GM12878 (cell line): ENCODE data around the gene LRTM2. TPM values are rescaled to one million over a fixed set of nuclear protein-coding genes. Genes with fewer than 3 reads are reported as not detected.

Experiments used
- ATAC-seq: fragments of 200-7000 bp; cut with Tn5 transposase; 3 replicates; pipeline ENCODE4 v1.9.1; 2020; ENCODE audit warnings: mild to moderate bottlenecking, moderate library complexity
- BruUV-seq: library from RNA; stranded (reverse); fragments of 400-500 nt; replicated peaks from 2 replicates; lab custom pipeline; 2021; lab: Mats Ljungman, UMichigan
- CTCF ChIA-PET: fragments of 300-600 bp; sonication (Branson Sonifier 250); formaldehyde crosslinking; extraction: SDS; loops from one replicate; lab custom pipeline; 2021; ENCODE audit warnings: inconsistent platforms; lab: Yijun Ruan, JAX
- POLR2A ChIA-PET: fragments of 350-600 bp; formaldehyde crosslinking; extraction: SDS; loops from one replicate; lab custom pipeline; 2021; ENCODE audit warnings: inconsistent platforms; lab: Charles Lee
- RAD21 ChIA-PET: fragments of 300-600 bp; sonication (Branson Sonifier 250); formaldehyde crosslinking; loops from one replicate; lab custom pipeline; 2023; ENCODE audit warnings: antibody characterized with exemption; ENCODE audit not compliant: unreplicated experiment; lab: Charles Lee
- SMC1A ChIA-PET: fragments of 300-600 bp; sonication (Branson Sonifier 250); formaldehyde crosslinking; loops from one replicate; lab custom pipeline; 2023; ENCODE audit not compliant: unreplicated experiment, uncharacterized antibody; lab: Charles Lee
- DNase-seq: peaks from one replicate; pipeline ENCODE4 v3.0.0-alpha.2; 2011; ENCODE audit warnings: low read depth, low spot score
- FAIRE-seq: peaks from 3 replicates; lab custom pipeline; 2011; peaks lifted over from hg19 to GRCh38; lab: Jason Lieb, UNC
- H2AFZ ChIP-seq: 2 replicates; pipeline ENCODE4 v1.6.0; 2011; ENCODE audit warnings: low read depth, low read length, control low read depth; ENCODE audit not compliant: control insufficient read depth
- H3K27ac ChIP-seq: 2 replicates; pipeline ENCODE4 v1.5.1; 2011; ENCODE audit warnings: control low read depth; ENCODE audit not compliant: control insufficient read depth, insufficient read depth
- H3K27me3 ChIP-seq, 2 experiments: replicated peaks in 1 of 2; 2 replicates each; pipeline versions ENCODE4 v1.6.0 to v1.6.1; 2011; ENCODE audit warnings: low read length in 1 of 2; ENCODE audit not compliant: control insufficient read depth in 2 of 2, insufficient read depth in 2 of 2
- H3K36me3 ChIP-seq, 2 experiments: 2 replicates each; pipeline ENCODE4 v1.5.1; 2011; ENCODE audit warnings: low read length in 1 of 2; ENCODE audit not compliant: control insufficient read depth in 2 of 2, insufficient read depth in 2 of 2
- H3K4me1 ChIP-seq: 2 replicates; pipeline ENCODE4 v1.6.1; 2011; ENCODE audit warnings: mild to moderate bottlenecking, low read length, moderate library complexity, mixed read lengths; ENCODE audit not compliant: control insufficient read depth, insufficient read depth
- H3K4me2 ChIP-seq: 2 replicates; pipeline ENCODE4 v1.6.0; 2011; ENCODE audit warnings: control low read depth; ENCODE audit not compliant: control insufficient read depth, insufficient read depth
- H3K4me3 ChIP-seq: fragments of 200-600 bp; sonication (generic); 2 replicates; pipeline ENCODE4 v1.5.1; 2016
- H3K79me2 ChIP-seq: 2 replicates; pipeline ENCODE4 v1.6.0; 2011; ENCODE audit warnings: low read length; ENCODE audit not compliant: control insufficient read depth, insufficient read depth
- H3K9ac ChIP-seq: 2 replicates; pipeline ENCODE4 v1.8.0; 2011; ENCODE audit warnings: low read length, control low read depth, mixed read lengths; ENCODE audit not compliant: control insufficient read depth, insufficient read depth
- H3K9me3 ChIP-seq: replicated peaks from 3 replicates; pipeline ENCODE4 v1.5.1; 2011; ENCODE audit warnings: mild to moderate bottlenecking, low read length; ENCODE audit not compliant: control insufficient read depth, insufficient read depth
- H4K20me1 ChIP-seq: 2 replicates; pipeline ENCODE4 v1.6.0; 2011; ENCODE audit not compliant: control insufficient read depth, insufficient read depth
- ATF3 ChIP-seq: IDR thresholded peaks from 2 replicates; pipeline ENCODE4 v1.6.1; 2011; ENCODE audit warnings: low read depth, mild to moderate bottlenecking, low read length, moderate library complexity, borderline replicate concordance; ENCODE audit errors: extremely low read depth
- BCL11A ChIP-seq: IDR thresholded peaks from 2 replicates; pipeline ENCODE4 v1.6.1; 2011; ENCODE audit warnings: low read depth, low read length
- BMI1 ChIP-seq: fragments of 450-650 bp; IDR thresholded peaks from 2 replicates; pipeline ENCODE4 v1.6.1; 2016; ENCODE audit warnings: mild to moderate bottlenecking, moderate library complexity, borderline replicate concordance
- CBX5 ChIP-seq: sonication (generic); IDR thresholded peaks from 2 replicates; pipeline ENCODE4 v1.6.1; 2016; ENCODE audit warnings: low read depth, moderate library complexity, mild to moderate bottlenecking, inconsistent platforms
- CREB1 ChIP-seq: IDR thresholded peaks from 2 replicates; pipeline ENCODE4 v1.6.1; 2012; ENCODE audit warnings: low read depth, mild to moderate bottlenecking, inconsistent platforms
- CREM ChIP-seq: IDR thresholded peaks from 2 replicates; pipeline ENCODE4 v1.6.1; 2014; ENCODE audit warnings: antibody characterized with exemption, low read depth
- HCFC1 ChIP-seq: fragments of 150-350 bp; IDR thresholded peaks from 2 replicates; pipeline ENCODE4 v1.6.1; 2014; ENCODE audit warnings: low read length
- IKZF1 ChIP-seq: fragments of 450-650 bp; conservative IDR thresholded peaks from 2 replicates; pipeline ENCODE4 v1.6.1; 2017; ENCODE audit warnings: antibody characterized with exemption, mild to moderate bottlenecking
- JUNB ChIP-seq: IDR thresholded peaks from 2 replicates; pipeline ENCODE4 v1.6.1; 2016; ENCODE audit warnings: antibody characterized with exemption, mild to moderate bottlenecking
- MAX ChIP-seq: IDR thresholded peaks from 2 replicates; pipeline ENCODE4 v1.6.1; 2012; ENCODE audit warnings: low read depth, low read length, improper control_type of control experiment
- MTA3 ChIP-seq: IDR thresholded peaks from 2 replicates; pipeline ENCODE4 v1.6.1; 2012; ENCODE audit warnings: low read length, inconsistent platforms, borderline replicate concordance
- PBX3 ChIP-seq: IDR thresholded peaks from 2 replicates; pipeline ENCODE4 v1.6.1; 2011; ENCODE audit warnings: mild to moderate bottlenecking, low read depth, low read length, moderate library complexity; ENCODE audit not compliant: insufficient replicate concordance
- RAD51 ChIP-seq: fragments of 450-650 bp; IDR thresholded peaks from 2 replicates; pipeline ENCODE4 v1.6.1; 2016; ENCODE audit warnings: moderate library complexity, mild to moderate bottlenecking, inconsistent platforms
- RBBP5 ChIP-seq: fragments of 200-600 bp; sonication (generic); conservative IDR thresholded peaks from 2 replicates; pipeline ENCODE4 v1.6.1; 2016
- REST ChIP-seq: IDR thresholded peaks from 2 replicates; pipeline ENCODE4 v1.6.1; 2012; ENCODE audit warnings: mild to moderate bottlenecking, low read depth, low read length
- SUZ12 ChIP-seq: fragments of 200-600 bp; sonication (generic); IDR thresholded peaks from one replicate; pipeline ENCODE4 v1.6.1; 2018; ENCODE audit warnings: antibody characterized with exemption, mild to moderate bottlenecking; ENCODE audit not compliant: unreplicated experiment
- TCF12 ChIP-seq: IDR thresholded peaks from 2 replicates; pipeline ENCODE4 v1.6.1; 2011; ENCODE audit warnings: low read depth, mild to moderate bottlenecking, low read length
- ZNF207 ChIP-seq: fragments of 450-650 bp; IDR thresholded peaks from 2 replicates; pipeline ENCODE4 v1.6.1; 2014; ENCODE audit warnings: antibody characterized with exemption, mild to moderate bottlenecking, borderline replicate concordance
- WGBS: methylation state at CpG from one replicate; pipeline ENCODE4 v1.1.6; 2016; ENCODE audit warnings: low lambda C conversion rate; ENCODE audit not compliant: insufficient replicate concordance, insufficient coverage; ENCODE audit errors: missing lambda C conversion rate; 5-methylcytosine and 5-hydroxymethylcytosine counted together
- in situ Hi-C: fragments of 300-500 bp; cut with MboI; formaldehyde crosslinking; loops from 9 replicates; pipeline ENCODE4 v1.14.3; 2018; ENCODE audit warnings: mixed read lengths
- intact Hi-C: fragments of 100-400 bp; cut with micrococcal nuclease; formaldehyde crosslinking; loops from one replicate; pipeline ENCODE4 v1.14.2; 2022; ENCODE audit not compliant: unreplicated experiment
- polyA plus RNA-seq, 11 experiments: library from polyadenylated mRNA; depleted of rRNA in 4 of 11; unstranded in 6 of 11; stranded (reverse) in 5 of 11; fragments of >200 nt; fragmentation: Nextera tagmentation in 4 of 11; fragmentation: Illumina TruSeq in 1 of 11; extraction: Ambion mirVana in 4 of 11; extraction: Trizol in 1 of 11; gene quantifications; 1 replicate in 1 of 11; 2 replicates in 10 of 11; pipeline versions ENCODE4 v1.2.1 to v1.2.3, GENCODE V29; 2011 to 2016; ENCODE audit warnings: inconsistent platforms in 2 of 11, missing spikeins in 2 of 11, low read depth in 1 of 11
- total RNA-seq, 4 experiments: library from RNA; depleted of rRNA in 3 of 4; stranded (reverse); fragments of >200 nt in 3 of 4; fragmentation: Illumina TruSeq in 1 of 4; extraction: Trizol in 1 of 4; gene quantifications; 2 replicates each; pipeline versions ENCODE4 v1.2.1 to v1.2.3, GENCODE V29; 2013 to 2021

Gene LRTM2
- total and polyA plus RNA-seq, 10 of the 15 experiments (the other 5 are each of a cell fraction or from before 2014, with no cell fraction given), result 0.05 TPM; not detected in 9

GRCh38 chr12:1864867-1865266, 44.5 kb downstream of the LRTM2 start:
- Histone ChIP-seq H3K4me2 (no peak overlapping the region), H3K9me3 (no peaks in the 10 kb centered on the region; the same call in 2 of the 3 replicates), H4K20me1 (no peaks in the 10 kb centered on the region), H3K9ac (no peak overlapping the region), H2AFZ (no peak overlapping the region), H3K4me3 (no peak overlapping the region), H3K27ac (no peak overlapping the region), H3K27me3 (peaks cover 0 to 1% of the 10 kb centered on the region in 2 experiments; a peak in 2 of 4 replicates), H3K79me2 (no peaks in the 10 kb centered on the region), H3K36me3 (no peaks in the 10 kb centered on the region), H3K4me1 (no peaks in the 10 kb centered on the region)
- CTCF ChIA-PET, result interaction anchor here (1.2 kb wide), 1 partner anchor 75 kb away, joined by 5 read pairs; no protein-coding TSS in a partner anchor
- FAIRE-seq (no peak), DNase-seq (no peak), ATAC-seq (no peak)
- in situ Hi-C loops (no loop called here), intact Hi-C loops (no loop called here)
- POLR2A ChIA-PET, result no interaction called here
- WGBS, result 74% methylated on average over 30 of the region's 37 CpGs
- TF ChIP-seq SUZ12 (no peak), PBX3 (no peak), MTA3 (no peak), CREM (no peak), JUNB (no peak), HCFC1 (no peak), TCF12 (no peak), MAX (no peak), RAD51 (no peak), ATF3 (no peak), REST (no peak), IKZF1 (no peak), BCL11A (no peak), RBBP5 (no peak), CREB1 (no peak), CBX5 (no peak), BMI1 (no peak), ZNF207 (no peak)
- RAD21 ChIA-PET, result no interaction called here
- no TSS peak for BruUV-seq
- SMC1A ChIA-PET, result no interaction called here
